C4-2B (cell line): Measurements from ENCODE around the gene OR2F2.

Experiments
- ZFX ChIP-seq: fragments of 450-650 bp; IDR thresholded peaks from 2 replicates; pipeline ENCODE4 v1.6.1; 2017
- TF ChIP-seq, protein P1 (sequence below): fragments of 450-650 bp; conservative IDR thresholded peaks from 2 replicates; pipeline ENCODE4 v1.5.1; 2017; ENCODE audit warnings: mild to moderate bottlenecking

DNA sequence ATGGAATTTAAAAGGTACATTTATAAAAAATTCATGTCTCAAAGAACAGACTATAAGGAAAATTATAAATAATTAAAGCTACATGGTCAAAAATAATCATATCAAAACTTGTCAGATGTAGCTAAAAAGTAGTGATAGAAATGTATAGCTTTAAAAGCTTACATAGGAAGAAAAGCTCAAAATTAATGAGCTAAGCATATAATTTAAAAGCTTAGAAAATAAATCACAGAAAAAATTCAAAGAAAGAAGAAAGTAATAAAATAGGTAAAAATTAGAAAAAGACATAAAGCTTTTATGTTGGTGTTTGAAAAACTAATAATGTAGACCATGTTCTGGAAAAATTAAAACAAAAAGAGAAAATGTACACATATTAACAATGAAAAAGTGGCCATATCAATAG lies 38.4 kb upstream of the OR2F2 start:
- TF ChIP-seq, protein P1, sequence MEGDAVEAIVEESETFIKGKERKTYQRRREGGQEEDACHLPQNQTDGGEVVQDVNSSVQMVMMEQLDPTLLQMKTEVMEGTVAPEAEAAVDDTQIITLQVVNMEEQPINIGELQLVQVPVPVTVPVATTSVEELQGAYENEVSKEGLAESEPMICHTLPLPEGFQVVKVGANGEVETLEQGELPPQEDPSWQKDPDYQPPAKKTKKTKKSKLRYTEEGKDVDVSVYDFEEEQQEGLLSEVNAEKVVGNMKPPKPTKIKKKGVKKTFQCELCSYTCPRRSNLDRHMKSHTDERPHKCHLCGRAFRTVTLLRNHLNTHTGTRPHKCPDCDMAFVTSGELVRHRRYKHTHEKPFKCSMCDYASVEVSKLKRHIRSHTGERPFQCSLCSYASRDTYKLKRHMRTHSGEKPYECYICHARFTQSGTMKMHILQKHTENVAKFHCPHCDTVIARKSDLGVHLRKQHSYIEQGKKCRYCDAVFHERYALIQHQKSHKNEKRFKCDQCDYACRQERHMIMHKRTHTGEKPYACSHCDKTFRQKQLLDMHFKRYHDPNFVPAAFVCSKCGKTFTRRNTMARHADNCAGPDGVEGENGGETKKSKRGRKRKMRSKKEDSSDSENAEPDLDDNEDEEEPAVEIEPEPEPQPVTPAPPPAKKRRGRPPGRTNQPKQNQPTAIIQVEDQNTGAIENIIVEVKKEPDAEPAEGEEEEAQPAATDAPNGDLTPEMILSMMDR = no peak
- no peak for TF ChIP-seq ZFX
